GM10266 (cell line): ENCODE data around the gene KCNH6.

ENCODE experiments used
- DNase-seq: peaks from one replicate; pipeline ENCODE4 v3.0.0; 2012; ENCODE audit errors: extremely low spot score
- TF ChIP-seq, protein P1 (sequence below): IDR thresholded peaks from 2 replicates; pipeline ENCODE4 v1.5.1; 2012; ENCODE audit warnings: mild to moderate bottlenecking, low read depth; ENCODE audit not compliant: control insufficient read depth, insufficient read depth; ENCODE audit errors: missing control alignments

KCNH6 gene

DNA sequence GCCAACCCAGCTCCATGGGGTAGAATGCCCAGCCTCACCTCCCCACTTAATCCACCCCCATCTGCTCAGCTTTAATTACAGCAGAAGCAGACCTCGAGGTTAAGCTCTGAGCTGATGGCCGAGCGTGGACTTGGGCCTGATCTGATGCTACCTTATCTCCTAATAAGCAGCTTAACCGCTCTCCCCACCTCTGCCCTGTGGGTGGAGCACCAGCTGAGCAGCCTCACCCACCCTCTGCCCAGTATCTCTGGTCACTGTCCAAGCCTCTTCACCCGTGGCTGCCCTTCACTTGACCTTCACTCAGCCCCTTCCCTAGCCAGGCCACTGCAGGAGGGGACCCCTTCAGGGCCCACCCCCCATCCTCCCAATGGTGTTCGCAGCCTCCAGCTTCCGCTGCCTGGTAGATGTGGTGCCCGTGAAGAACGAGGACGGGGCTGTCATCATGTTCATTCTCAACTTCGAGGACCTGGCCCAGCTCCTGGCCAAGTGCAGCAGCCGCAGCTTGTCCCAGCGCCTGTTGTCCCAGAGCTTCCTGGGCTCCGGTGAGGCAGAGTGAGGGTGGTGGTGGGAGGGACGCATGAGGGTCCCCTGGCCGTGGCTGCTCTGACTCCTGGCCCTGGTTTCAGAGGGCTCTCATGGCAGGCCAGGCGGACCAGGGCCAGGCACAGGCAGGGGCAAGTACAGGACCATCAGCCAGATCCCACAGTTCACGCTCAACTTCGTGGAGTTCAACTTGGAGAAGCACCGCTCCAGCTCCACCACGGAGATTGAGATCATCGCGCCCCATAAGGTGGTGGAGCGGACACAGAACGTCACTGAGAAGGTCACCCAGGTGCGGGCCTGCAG, 6.8 kb downstream of the KCNH6 start:
- DNase-seq = no peak
- TF ChIP-seq, protein P1, sequence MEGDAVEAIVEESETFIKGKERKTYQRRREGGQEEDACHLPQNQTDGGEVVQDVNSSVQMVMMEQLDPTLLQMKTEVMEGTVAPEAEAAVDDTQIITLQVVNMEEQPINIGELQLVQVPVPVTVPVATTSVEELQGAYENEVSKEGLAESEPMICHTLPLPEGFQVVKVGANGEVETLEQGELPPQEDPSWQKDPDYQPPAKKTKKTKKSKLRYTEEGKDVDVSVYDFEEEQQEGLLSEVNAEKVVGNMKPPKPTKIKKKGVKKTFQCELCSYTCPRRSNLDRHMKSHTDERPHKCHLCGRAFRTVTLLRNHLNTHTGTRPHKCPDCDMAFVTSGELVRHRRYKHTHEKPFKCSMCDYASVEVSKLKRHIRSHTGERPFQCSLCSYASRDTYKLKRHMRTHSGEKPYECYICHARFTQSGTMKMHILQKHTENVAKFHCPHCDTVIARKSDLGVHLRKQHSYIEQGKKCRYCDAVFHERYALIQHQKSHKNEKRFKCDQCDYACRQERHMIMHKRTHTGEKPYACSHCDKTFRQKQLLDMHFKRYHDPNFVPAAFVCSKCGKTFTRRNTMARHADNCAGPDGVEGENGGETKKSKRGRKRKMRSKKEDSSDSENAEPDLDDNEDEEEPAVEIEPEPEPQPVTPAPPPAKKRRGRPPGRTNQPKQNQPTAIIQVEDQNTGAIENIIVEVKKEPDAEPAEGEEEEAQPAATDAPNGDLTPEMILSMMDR = no peak

DNA sequence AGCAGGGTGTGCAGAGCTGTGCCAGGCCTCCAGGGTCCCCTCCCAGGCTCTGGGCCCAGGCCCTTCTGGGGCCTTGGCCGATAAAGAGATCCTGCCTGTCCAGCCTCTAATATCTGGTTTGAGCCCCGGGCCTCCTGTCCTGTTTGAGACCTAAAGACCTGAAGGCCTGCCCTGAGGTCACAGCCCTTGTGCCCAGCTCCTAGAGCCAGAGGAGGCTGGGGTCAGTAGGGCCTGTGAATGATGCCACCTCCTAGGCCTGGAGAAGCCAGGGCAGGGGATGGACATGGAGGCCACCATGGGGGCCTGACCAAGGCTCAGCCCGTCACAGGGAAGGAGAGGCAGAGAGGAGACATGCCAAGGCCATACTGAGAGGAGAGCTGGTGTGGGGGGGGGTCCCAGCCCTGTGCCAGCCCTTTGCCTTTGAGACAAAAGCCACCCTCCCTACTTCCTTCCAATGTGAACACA, 7.4 kb downstream of the KCNH6 start:
- TF ChIP-seq, protein P1 = no peak
- DNase-seq = no peak

DNA sequence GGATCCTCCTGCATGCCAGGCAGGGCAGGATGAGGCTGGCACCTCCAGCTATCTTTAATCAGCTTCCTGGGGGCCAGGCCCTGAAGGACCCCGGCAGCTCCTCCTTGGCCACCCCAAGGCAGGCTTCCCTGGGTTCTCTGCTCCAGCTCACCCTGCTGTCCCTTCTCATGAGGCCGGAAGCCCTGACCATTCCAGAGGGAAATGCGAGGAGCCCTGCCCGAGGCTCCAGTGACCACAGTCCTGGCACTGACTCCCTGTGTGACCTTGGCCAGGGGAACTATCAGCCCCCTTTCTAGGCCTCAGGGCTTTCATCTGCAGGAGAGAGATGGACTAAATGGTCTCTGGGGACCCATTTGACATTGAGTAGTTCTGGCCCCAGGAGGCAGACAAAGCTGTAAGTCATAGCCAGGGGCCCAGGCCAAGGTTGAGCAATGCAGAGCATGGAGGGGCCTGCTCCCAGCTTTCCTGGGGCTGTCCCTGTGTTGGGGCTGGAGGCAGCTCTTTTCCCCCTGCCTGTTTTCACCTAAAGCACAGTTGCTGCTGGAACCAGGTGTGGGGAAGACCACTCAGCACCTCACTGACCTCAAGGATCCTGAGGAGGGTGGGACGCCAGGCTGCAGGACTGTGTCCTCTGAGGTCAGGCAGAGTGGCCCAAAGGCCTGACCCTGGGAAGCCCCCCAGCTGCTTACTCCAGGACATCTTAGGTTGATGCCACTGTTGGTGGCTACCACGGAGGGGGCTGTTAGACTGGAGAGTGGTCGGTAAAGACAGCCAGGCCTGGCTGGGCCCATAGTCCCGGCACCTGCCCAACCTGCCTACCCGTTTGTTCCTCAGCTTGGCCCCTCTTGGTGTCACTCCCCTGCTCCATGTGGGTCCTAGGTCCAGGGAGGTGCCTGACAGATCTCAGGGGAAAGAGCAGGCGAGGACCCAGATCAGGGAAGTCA, 8.1 kb downstream of the KCNH6 start:
- TF ChIP-seq, protein P1 = no peak
- no peak for DNase-seq

DNA sequence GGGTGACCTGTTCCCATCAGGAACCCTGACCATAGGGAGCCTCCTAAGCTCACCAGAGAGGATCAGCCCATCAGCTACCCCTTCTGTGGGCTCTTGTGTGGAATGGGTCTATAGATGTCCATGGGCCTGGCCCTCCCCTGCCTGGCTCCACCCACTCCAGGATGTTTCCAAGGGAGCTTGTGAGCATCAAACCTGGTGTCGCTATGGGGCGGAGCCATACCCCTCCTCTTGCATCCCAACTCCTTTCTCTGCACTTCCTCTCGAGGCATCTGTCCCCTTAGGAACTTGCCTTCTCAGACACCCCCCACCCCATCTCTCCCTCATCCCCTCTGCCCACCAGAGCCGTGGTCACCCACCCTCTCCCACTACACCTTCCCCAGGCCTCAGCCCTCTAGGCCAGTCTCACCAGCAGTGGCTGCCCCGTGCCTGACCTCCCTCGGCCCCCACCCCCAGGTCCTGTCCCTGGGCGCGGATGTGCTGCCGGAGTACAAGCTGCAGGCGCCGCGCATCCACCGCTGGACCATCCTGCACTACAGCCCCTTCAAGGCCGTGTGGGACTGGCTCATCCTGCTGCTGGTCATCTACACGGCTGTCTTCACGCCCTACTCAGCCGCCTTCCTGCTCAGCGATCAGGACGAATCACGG, 10.4 kb downstream of the KCNH6 start:
- DNase-seq = no peak
- TF ChIP-seq, protein P1 = no peak

DNA sequence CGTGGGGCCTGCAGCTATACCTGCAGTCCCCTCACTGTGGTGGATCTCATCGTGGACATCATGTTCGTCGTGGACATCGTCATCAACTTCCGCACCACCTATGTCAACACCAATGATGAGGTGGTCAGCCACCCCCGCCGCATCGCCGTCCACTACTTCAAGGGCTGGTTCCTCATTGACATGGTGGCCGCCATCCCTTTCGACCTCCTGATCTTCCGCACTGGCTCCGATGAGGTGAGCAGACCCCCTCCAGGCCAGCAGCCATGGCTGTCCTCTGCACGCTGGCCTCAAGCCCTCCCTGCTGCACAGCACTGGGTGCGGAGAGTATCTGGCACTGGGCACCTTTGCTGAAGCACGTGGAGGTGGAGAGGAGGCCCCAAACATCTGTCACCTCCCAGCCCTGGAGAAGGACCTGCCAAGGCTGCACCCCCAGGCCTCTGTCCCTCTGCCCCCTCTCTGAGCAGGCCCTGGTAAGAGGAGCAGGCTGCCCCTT, 11.0 kb downstream of the KCNH6 start:
- DNase-seq = no peak
- TF ChIP-seq, protein P1 = no peak

DNA sequence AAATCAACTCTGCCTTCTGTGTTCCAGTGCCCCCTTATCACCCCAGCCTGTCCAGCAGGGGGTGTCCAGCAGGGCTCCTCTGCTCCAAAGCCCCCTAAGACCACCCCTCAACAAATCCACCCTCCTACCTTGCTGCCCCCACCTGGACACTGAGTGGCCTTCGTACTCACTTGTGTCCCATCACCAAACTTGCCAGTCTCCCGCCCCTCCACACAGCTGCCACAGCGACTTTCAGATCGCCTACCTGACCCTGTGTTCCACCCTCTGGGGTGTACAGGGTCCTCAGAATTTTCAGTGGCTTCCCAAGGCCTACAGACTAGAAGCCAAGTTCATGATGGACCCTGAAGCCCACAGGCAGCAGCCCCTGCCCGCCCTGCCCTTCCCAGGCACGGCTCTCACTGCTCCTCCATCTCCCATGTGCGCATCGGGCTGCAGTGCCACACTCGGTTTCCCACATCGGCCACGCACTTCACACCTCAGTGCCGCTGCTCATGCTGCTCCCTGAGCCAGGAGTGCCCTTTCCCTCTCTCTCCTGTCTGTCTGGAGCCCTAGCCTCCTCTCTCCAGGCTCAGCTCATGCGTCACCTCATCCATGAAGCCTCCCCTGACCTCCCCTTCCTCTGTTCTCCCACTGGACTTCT, 11.8 kb downstream of the KCNH6 start:
- TF ChIP-seq, protein P1 = no peak
- no peak for DNase-seq
